HEK293 (cell line): Measurements from ENCODE around the gene MME.

Experiments
- CTCF ChIA-PET: fragments of 350-600 bp; formaldehyde crosslinking; extraction: SDS; loops from one replicate; lab custom pipeline; 2021; ENCODE audit warnings: antibody characterized with exemption; lab: Yijun Ruan, JAX
- POLR2A ChIA-PET: fragments of 300-600 bp; formaldehyde crosslinking; extraction: SDS; loops from one replicate; lab custom pipeline; 2020; ENCODE audit warnings: antibody characterized with exemption, inconsistent platforms; lab: Yijun Ruan, JAX
- H3K27ac ChIP-seq: fragments of 200-500 bp; sonication (Bioruptor generic); 2 replicates; pipeline ENCODE4 v1.5.1; 2014; ENCODE audit warnings: low read depth, low read length, control low read depth, inconsistent platforms; ENCODE audit errors: extremely low read depth
- H3K36me3 ChIP-seq, 2 experiments: fragments of 200-500 bp in 1 of 2; sonication (Bioruptor generic) in 1 of 2; 1 replicate in 1 of 2; 2 replicates in 1 of 2; pipeline ENCODE4 v1.5.1; 2014 to 2017; ENCODE audit warnings: inconsistent platforms in 2 of 2, low read length in 2 of 2; ENCODE audit not compliant: control insufficient read depth in 2 of 2, insufficient read depth in 1 of 2
- H3K4me1 ChIP-seq: fragments of 200-500 bp; sonication (Bioruptor generic); 2 replicates; pipeline ENCODE4 v1.5.1; 2014; ENCODE audit warnings: mild to moderate bottlenecking, low read length, inconsistent platforms; ENCODE audit not compliant: control insufficient read depth, insufficient read depth
- H3K4me3 ChIP-seq: 2 replicates; pipeline ENCODE4 v1.5.1; 2011; ENCODE audit warnings: low read depth, mild to moderate bottlenecking, control low read depth, low read length, moderate library complexity
- H3K9me3 ChIP-seq: fragments of 200-500 bp; sonication (Bioruptor generic); 2 replicates; pipeline ENCODE4 v1.5.1; 2014; ENCODE audit warnings: low read depth, low read length, inconsistent platforms; ENCODE audit not compliant: control insufficient read depth, insufficient read depth
- GFI1B ChIP-seq: fragments of 450-650 bp; formaldehyde crosslinking; IDR thresholded peaks from 2 replicates; pipeline ENCODE4 v1.5.1; 2016; ENCODE audit warnings: missing biosample characterization, missing genetic modification characterization
- GLIS1 ChIP-seq: fragments of 450-650 bp; formaldehyde crosslinking; IDR thresholded peaks from 2 replicates; pipeline ENCODE4 v1.5.1; 2016; ENCODE audit warnings: missing biosample characterization, missing genetic modification characterization
- HOXC10 ChIP-seq: sonication (generic); formaldehyde crosslinking; IDR thresholded peaks from 2 replicates; pipeline ENCODE4 v1.8.1; 2023; ENCODE audit warnings: mild to moderate bottlenecking, missing genetic modification reagents
- INSM2 ChIP-seq: fragments of 450-650 bp; formaldehyde crosslinking; IDR thresholded peaks from 2 replicates; pipeline ENCODE4 v1.5.1; 2016; ENCODE audit warnings: missing biosample characterization, missing genetic modification characterization
- KLF1 ChIP-seq: fragments of 450-650 bp; formaldehyde crosslinking; IDR thresholded peaks from 2 replicates; pipeline ENCODE4 v1.5.1; 2016; ENCODE audit warnings: missing biosample characterization, missing genetic modification characterization
- MYNN ChIP-seq: fragments of 450-650 bp; formaldehyde crosslinking; IDR thresholded peaks from 2 replicates; pipeline ENCODE4 v1.5.1; 2016; ENCODE audit warnings: missing biosample characterization, missing genetic modification characterization, borderline replicate concordance
- OSR2 ChIP-seq: fragments of 450-650 bp; formaldehyde crosslinking; IDR thresholded peaks from 2 replicates; pipeline ENCODE4 v1.5.1; 2016; ENCODE audit warnings: missing biosample characterization, missing genetic modification characterization
- PATZ1 ChIP-seq: fragments of 450-650 bp; formaldehyde crosslinking; IDR thresholded peaks from 2 replicates; pipeline ENCODE4 v1.5.1; 2016; ENCODE audit warnings: missing biosample characterization, missing genetic modification characterization
- PRDM10 ChIP-seq: fragments of 450-650 bp; formaldehyde crosslinking; IDR thresholded peaks from 2 replicates; pipeline ENCODE4 v1.5.1; 2016; ENCODE audit warnings: missing biosample characterization, missing genetic modification characterization
- SCRT1 ChIP-seq: fragments of 450-650 bp; formaldehyde crosslinking; IDR thresholded peaks from 2 replicates; pipeline ENCODE4 v1.5.1; 2016; ENCODE audit warnings: missing biosample characterization, missing genetic modification characterization, borderline replicate concordance
- SP2 ChIP-seq: fragments of 450-650 bp; formaldehyde crosslinking; IDR thresholded peaks from 2 replicates; pipeline ENCODE4 v1.5.1; 2016; ENCODE audit warnings: missing biosample characterization, missing genetic modification characterization
- SP3 ChIP-seq: fragments of 450-650 bp; formaldehyde crosslinking; IDR thresholded peaks from 2 replicates; pipeline ENCODE4 v1.5.1; 2016; ENCODE audit warnings: missing biosample characterization, missing genetic modification characterization
- WT1 ChIP-seq: fragments of 450-650 bp; formaldehyde crosslinking; IDR thresholded peaks from 2 replicates; pipeline ENCODE4 v1.5.1; 2016; ENCODE audit warnings: missing biosample characterization, missing genetic modification characterization
- ZBTB21 ChIP-seq: fragments of 450-650 bp; formaldehyde crosslinking; IDR thresholded peaks from 2 replicates; pipeline ENCODE4 v1.5.1; 2017; ENCODE audit warnings: missing biosample characterization, missing genetic modification characterization
- ZFHX2 ChIP-seq: fragments of 450-650 bp; formaldehyde crosslinking; conservative IDR thresholded peaks from 2 replicates; pipeline ENCODE4 v1.5.1; 2016; ENCODE audit warnings: missing biosample characterization, missing genetic modification characterization
- ZNF214 ChIP-seq: fragments of 450-650 bp; formaldehyde crosslinking; IDR thresholded peaks from 2 replicates; pipeline ENCODE4 v1.5.1; 2017; ENCODE audit warnings: missing biosample characterization, mild to moderate bottlenecking, missing genetic modification characterization, borderline replicate concordance
- ZNF221 ChIP-seq: fragments of 450-650 bp; formaldehyde crosslinking; IDR thresholded peaks from 2 replicates; pipeline ENCODE4 v1.5.1; 2017; ENCODE audit warnings: missing biosample characterization, missing genetic modification characterization, borderline replicate concordance
- ZNF335 ChIP-seq: fragments of 450-650 bp; formaldehyde crosslinking; conservative IDR thresholded peaks from 2 replicates; pipeline ENCODE4 v1.5.1; 2016; ENCODE audit warnings: missing biosample characterization, missing genetic modification characterization
- ZNF37A ChIP-seq: fragments of 450-650 bp; IDR thresholded peaks from 2 replicates; pipeline ENCODE4 v1.5.1; 2018; ENCODE audit warnings: missing biosample characterization, missing genetic modification characterization
- ZNF514 ChIP-seq: fragments of 450-650 bp; formaldehyde crosslinking; IDR thresholded peaks from 2 replicates; pipeline ENCODE4 v1.5.1; 2016; ENCODE audit warnings: missing biosample characterization, missing genetic modification characterization
- ZNF529 ChIP-seq: fragments of 450-650 bp; formaldehyde crosslinking; IDR thresholded peaks from 2 replicates; pipeline ENCODE4 v1.5.1; 2017; ENCODE audit warnings: missing genetic modification characterization, missing biosample characterization; ENCODE audit not compliant: insufficient replicate concordance
- ZNF544 ChIP-seq: fragments of 450-650 bp; formaldehyde crosslinking; IDR thresholded peaks from 2 replicates; pipeline ENCODE4 v1.5.0; 2017; ENCODE audit warnings: missing biosample characterization, missing genetic modification characterization
- ZNF610 ChIP-seq: fragments of 450-650 bp; formaldehyde crosslinking; IDR thresholded peaks from 2 replicates; pipeline ENCODE4 v1.5.1; 2016; ENCODE audit warnings: missing biosample characterization, missing genetic modification characterization, borderline replicate concordance
- ZNF621 ChIP-seq: fragments of 450-650 bp; formaldehyde crosslinking; IDR thresholded peaks from 2 replicates; pipeline ENCODE4 v1.5.1; 2017; ENCODE audit warnings: missing biosample characterization, missing genetic modification characterization
- ZNF629 ChIP-seq: fragments of 450-650 bp; formaldehyde crosslinking; IDR thresholded peaks from 2 replicates; pipeline ENCODE4 v1.5.1; 2017; ENCODE audit warnings: missing biosample characterization, missing genetic modification characterization
- ZNF677 ChIP-seq: fragments of 450-650 bp; IDR thresholded peaks from 2 replicates; pipeline ENCODE4 v1.5.0; 2018; ENCODE audit warnings: missing biosample characterization, mild to moderate bottlenecking, missing genetic modification characterization, moderate library complexity
- ZNF692 ChIP-seq: fragments of 450-650 bp; formaldehyde crosslinking; IDR thresholded peaks from 2 replicates; pipeline ENCODE4 v1.5.1; 2016; ENCODE audit warnings: missing biosample characterization, missing genetic modification characterization
- ZNF701 ChIP-seq: fragments of 450-650 bp; formaldehyde crosslinking; IDR thresholded peaks from 2 replicates; pipeline ENCODE4 v1.5.1; 2016; ENCODE audit warnings: missing biosample characterization, missing genetic modification characterization
- ZNF707 ChIP-seq: fragments of 450-650 bp; formaldehyde crosslinking; IDR thresholded peaks from 2 replicates; pipeline ENCODE4 v1.5.1; 2016; ENCODE audit warnings: missing biosample characterization, missing genetic modification characterization
- ZNF76 ChIP-seq: fragments of 450-650 bp; formaldehyde crosslinking; IDR thresholded peaks from 2 replicates; pipeline ENCODE4; 2016; ENCODE audit warnings: low read depth, missing biosample characterization, missing genetic modification characterization, borderline replicate concordance
- ZNF776 ChIP-seq: fragments of 450-650 bp; formaldehyde crosslinking; IDR thresholded peaks from 2 replicates; pipeline ENCODE4 v1.5.0; 2017; ENCODE audit warnings: missing biosample characterization, missing genetic modification characterization, borderline replicate concordance

The MME gene

GRCh38 chr3:155079746-155080487 lies at the start of gene MME:
MME (plus strand) TSS chr3:155080319; CDS start chr3:155084168, 3,849 bp downstream.
- no peak within 1 kb of the TSS; the same call in 1 of the 2 replicates for H3K27ac ChIP-seq
- TF ChIP-seq HOXC10 (CRISPR knock-in tag) = no peak
- no peak for TF ChIP-seq ZNF701 (tag by site-specific recombination)
- TF ChIP-seq KLF1 (tag by site-specific recombination) = no peak
- peak; percentile 40; the same call in 1 of the 2 replicates for TF ChIP-seq ZNF610 (tag by site-specific recombination)
- TF ChIP-seq OSR2 (tag by site-specific recombination) = peak; percentile 38; the same call in 1 of the 2 replicates
- peak; percentile 86 for TF ChIP-seq ZNF335 (tag by site-specific recombination)
- TF ChIP-seq MYNN (tag by site-specific recombination) = no peak
- TF ChIP-seq ZNF707 = no peak
- no peak for TF ChIP-seq WT1 (tag by site-specific recombination)
- no peak for TF ChIP-seq ZNF677
- no peak for TF ChIP-seq ZBTB21 (tag by site-specific recombination)
- no peak for TF ChIP-seq INSM2 (tag by site-specific recombination)
- TF ChIP-seq ZFHX2 = peak; percentile 34
- peak; percentile 74 for TF ChIP-seq ZNF76 (tag by site-specific recombination)
- TF ChIP-seq ZNF37A = no peak
- TF ChIP-seq PRDM10 = no peak
- peak; percentile 74 for TF ChIP-seq SP2 (tag by site-specific recombination)
- TF ChIP-seq ZNF514 (tag by site-specific recombination) = no peak
- no peak for TF ChIP-seq ZNF544 (tag by site-specific recombination)
- TF ChIP-seq ZNF629 (tag by site-specific recombination) = 0 out of 2 replicates have a peak, but pooled peaks have one; percentile 14
- peak; percentile 54; the same call in 1 of the 2 replicates for TF ChIP-seq ZNF692 (tag by site-specific recombination)
- TF ChIP-seq ZNF214 (tag by site-specific recombination) = no peak
- TF ChIP-seq ZNF776 (tag by site-specific recombination) = no peak
- no peak for TF ChIP-seq SCRT1
- no peak for TF ChIP-seq ZNF621 (tag by site-specific recombination)
- TF ChIP-seq ZNF221 = no peak
- TF ChIP-seq GFI1B (tag by site-specific recombination) = no peak
- peak; percentile 38 for TF ChIP-seq SP3 (tag by site-specific recombination)
- TF ChIP-seq ZNF529 (tag by site-specific recombination) = no peak
- peak; percentile 51 for TF ChIP-seq PATZ1
- 0 out of 2 replicates have a peak, but pooled peaks have one; percentile 11 for TF ChIP-seq GLIS1

More at GRCh38 chr3:155079746-155080487, at the start of gene MME:
- no peaks in the 10 kb centered on the region for H3K36me3 ChIP-seq
- POLR2A ChIA-PET = no interaction called here
- peak within 1 kb of the TSS; percentile 72 for H3K4me3 ChIP-seq
- no peaks in the 10 kb centered on the region for H3K4me1 ChIP-seq
- H3K9me3 ChIP-seq = no peaks in the 10 kb centered on the region
- CTCF ChIA-PET = no interaction called here
